ENCODE data around the gene RFLNA.

The RFLNA gene

DNA sequence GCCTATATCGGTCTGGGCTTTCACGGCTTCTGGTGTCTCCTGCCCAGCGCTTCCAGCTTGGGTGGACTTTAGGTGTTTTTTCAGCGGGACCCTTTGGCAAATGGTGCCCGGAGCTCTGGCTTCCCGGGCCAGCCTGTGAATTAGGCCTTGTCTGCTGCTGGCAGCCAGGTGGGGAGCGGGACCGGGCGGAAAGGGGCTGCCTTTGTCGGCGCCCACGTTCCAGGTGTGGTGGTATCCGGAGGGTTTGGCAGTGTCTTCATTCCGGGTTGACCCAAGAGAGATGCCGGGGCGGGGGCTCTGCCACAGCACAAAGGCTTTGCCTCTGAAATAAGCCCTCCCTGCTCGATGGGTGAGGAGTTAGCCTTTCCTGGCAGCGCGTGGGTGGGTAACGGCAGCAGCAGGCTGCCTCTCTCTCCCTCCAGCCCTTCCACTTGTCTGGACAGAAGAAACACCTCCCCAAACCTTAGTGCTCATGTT, 9.5 kb downstream of the RFLNA start:
- no peak for DNase-seq (ENCODE audit: low read depth)

DNA sequence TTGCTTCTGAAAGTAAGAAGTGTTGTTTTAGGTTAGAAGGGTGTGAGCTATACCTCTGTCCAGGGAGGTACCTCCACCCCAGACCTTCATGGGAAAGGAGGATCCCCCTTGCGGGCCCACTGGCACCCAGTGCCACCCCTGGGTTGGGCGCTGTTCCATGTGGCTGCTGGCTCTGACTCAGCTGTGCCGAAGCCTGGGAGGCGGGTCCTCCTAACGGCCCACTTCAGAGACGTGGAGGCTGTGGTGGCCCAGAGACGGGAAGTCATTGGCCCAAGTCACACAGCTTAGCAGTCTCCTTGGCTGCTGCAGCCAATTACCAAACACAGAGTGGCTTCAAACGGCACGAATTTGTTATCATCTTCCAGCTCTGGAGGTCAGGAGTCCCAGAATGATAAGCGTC, 10.2 kb downstream of the RFLNA start:
- DNase-seq (ENCODE audit: low read depth) = no peak

DNA sequence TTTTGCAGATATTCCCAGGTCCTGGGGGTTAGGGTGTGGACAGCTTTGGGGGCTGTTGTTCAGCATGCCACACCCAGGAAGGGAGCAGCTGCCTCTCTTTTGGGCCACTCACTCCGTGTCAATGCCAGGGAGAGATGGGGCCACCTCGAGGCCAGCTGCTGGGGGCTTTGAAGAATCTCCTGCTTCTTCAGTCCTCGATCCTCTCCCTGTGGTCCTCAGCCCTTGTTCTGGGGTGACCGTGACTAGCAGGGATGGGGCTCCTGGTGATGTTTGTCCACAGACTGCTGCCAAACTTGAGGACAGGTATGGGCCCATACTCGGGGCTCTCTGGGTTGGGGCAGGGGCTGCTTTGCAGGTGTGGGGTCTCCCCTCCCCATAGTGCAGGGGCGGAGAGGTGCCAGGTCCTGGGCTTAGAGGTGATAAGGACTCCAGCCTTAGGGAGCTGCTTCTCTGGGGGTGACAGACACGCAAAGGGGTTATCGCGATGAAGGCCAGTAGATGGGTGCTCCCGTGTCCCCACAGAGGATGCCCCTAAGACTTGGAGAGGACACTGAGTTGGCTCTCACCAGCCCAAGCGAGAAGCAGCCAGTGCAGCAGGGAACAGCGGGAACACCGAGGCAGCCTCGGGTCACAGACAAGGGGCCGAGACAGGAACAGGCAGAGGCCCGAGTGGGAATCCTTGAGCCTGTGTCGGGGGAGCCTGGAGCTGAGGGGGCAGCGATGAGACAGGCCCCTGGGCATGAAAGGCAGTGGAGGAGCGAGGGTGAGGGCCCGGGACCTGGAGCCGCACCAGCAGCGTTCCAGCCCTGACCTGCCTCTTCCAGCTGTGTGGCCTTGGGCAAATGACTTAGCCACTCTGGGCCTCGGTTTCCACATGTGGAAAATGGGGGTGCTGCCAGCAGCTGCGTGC, 11.1 kb downstream of the RFLNA start:
- DNase-seq (ENCODE audit: low read depth) = no peak

DNA sequence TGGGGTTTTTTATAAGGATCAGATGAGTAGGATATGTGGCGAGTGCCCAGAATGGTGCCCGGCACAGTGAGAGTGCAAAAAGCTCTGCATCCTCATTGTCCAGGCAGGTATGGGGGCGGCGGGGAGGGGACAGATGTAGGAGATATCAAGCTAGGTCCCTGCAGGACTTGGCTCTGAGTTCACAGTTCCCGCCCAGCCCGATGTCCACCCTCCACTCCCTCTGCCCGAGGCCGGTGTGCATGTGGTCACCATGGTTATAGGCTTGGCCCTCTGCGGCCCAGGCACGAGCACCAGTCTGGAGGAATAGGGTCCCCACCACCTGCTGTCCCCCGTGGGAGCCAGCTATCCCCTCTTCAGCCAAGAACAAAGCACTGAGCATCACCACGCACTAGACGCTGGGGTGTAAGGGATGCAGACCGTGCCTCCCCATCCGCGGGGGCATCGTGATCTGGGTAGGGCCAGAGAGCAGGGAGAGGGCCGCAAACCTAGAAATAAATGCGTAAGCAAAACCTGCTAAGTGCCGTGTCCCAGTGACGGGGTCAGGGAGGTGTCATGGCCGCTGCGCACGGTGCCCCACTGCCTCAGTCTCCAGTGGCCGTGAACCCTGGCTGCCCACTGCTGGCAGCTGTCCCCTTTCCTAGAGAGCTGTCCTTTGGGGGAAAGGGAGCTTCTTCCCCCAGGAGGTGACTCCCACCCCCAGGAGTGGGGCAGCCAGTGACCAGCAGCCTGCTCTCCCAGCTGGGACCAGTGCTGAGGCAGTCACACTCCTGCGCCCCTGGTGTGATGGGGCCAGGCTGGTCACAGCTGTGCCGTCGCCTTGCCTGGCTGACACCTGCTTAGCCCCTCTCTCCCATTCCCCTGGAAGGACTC, 12.0 kb downstream of the RFLNA start:
- no peak for DNase-seq (ENCODE audit: low read depth)

DNA sequence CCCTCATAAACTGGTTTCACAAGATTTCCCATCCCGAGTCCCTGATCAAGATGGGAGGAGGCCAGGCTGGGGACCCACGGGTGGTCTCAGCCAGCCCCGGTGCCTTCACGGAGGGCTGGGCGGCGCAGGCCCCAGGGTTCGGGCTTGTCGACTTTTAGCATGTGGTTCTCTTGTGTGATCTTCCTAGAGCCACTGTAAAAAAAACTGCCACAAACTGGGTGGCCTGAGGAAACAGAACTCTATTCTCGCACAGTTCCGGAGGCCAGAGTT, 12.6 kb downstream of the RFLNA start:
- no peak for DNase-seq (ENCODE audit: low read depth)

DNA sequence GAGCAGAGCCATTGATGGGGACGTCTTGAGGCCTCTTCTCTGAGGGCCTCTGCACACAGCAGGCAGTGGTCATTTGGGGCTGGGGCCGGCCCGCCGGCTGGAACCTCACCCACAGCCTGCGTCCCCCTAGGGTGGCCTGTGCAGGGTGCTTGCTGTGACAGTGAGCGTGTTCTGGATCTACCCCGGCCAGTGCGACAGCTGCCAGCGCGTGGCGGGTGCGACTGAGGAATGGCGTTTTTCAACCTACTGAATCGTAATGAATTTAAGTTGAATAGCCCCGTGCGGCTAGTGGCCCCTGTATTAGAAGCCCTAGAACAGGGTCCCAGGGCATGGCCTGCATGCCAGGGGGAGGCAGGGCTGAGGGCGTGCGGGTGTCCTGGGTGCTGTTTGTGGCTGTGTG, 13.8 kb downstream of the RFLNA start:
- DNase-seq (ENCODE audit: low read depth) = no peak

DNA sequence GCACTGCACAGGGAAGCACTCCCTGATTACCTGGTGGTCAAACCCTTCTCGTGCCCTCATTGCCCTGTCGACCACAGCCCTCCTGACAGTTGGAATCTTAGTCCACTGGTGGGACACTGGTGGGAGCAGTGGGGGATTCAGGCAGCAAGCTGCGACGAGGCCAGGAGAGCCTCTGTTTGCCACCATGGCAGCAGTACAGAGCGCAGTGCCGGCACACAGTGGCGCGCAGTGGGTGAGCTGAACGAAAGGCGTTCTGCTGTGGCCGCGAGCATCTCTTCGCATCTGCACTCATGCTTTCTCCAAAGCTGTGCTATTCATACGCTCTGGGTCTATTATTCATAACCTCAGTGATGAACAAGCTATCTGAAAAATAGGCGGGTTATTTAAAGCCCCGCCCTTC, 14.3 kb downstream of the RFLNA start:
- no peak for DNase-seq (ENCODE audit: low read depth)

DNA sequence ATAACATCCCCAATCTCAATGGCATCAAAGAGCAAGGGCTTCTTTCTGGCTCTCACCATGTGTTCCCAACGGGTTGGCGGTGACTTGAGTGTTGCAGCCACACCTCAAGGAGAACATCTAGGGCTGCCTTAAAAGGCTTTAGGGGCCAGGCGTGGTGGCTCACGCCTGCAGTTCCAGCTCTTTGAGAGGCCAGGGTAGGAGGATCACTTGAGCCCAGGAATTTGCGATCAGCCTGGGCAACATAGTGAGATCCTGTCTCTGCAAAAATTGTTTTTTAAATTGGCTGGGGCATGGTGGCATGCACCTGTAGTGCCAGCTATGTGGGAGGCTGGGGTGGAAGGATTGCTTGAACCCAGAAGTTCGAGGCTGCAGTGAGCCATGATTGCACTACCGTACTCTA, 14.9 kb downstream of the RFLNA start:
- no peak for DNase-seq (ENCODE audit: low read depth)

DNA sequence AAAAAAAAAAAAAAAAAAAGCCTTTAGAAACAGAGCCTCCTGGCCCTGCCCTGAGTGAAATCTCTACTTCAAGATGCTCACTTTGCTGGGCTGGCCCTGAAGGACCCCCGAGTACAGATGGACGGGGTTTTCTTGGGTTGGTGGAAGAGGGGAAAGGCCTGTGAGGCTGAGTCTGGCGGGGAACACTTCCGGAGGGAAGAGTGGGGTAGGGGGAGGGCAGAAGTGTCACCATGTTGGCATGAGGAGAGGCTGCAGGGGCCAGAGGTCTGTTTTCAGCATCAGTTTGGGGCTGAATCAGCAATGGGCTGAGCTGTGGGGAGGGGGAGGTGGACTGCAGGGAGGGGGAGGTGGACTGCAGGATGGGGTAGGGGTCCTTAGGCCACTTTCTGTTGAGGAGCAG, 15.3 kb downstream of the RFLNA start:
- DNase-seq (ENCODE audit: low read depth) = no peak

DNA sequence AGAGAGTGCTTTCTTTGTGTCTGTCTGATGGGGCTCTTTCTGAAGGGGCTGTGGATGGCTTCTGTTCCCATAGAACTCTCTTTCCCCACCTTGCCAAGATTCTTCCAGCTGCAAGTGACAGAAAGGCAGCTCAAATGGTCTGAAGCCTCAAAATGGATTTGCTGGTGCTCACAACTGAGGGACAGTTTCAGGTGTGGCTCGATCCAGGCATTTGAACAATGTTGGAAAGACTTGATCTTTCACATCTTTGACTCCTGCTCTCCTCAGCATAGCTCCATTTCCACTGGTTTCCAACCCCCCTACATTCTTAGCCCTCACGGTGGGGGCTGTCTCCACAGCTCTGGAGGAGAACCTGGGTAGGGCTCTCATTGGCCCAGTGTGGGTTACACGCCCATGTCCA, 15.9 kb downstream of the RFLNA start:
- DNase-seq (ENCODE audit: low read depth) = no peak

DNA sequence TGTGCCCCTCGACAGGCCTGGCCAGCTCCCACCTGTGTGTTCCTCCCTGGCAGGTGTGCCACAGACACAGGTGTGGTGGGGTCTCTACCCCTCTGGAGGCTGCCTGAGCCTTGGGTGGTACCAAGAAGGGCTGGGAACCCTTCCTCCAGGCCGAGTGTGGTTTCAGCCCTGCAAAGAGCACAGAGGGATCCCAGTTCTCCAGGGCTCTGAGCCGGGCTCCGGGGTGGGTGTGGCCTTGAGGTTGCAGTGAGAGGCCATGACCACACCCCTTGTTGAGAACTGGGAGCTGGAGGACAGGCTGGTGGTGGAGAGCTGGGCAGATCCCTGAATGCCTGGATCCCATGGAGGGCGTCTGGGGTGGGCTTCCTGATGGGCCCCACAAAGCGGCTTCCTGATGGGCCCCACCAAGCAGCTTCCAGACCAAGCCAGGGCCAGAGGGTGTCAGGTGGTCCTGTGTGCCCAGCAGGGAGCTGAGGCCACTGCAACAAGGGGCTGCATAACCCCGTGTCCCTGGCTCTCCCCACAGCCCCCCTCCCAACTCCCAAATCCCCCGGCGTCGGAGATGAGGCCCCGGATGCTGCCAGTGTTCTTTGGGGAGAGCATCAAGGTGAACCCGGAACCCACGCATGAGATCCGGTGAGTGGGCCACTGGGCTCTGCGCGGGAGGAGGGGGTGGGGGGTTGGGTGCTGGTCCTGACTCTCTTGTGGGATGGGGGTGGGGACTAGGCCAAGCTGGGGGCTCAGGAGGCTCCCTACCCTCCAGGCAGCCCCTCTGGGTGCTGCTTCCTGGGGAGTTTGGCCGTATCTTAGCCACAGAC, 16.6 kb downstream of the RFLNA start:
- DNase-seq (ENCODE audit: low read depth) = no peak

DNA sequence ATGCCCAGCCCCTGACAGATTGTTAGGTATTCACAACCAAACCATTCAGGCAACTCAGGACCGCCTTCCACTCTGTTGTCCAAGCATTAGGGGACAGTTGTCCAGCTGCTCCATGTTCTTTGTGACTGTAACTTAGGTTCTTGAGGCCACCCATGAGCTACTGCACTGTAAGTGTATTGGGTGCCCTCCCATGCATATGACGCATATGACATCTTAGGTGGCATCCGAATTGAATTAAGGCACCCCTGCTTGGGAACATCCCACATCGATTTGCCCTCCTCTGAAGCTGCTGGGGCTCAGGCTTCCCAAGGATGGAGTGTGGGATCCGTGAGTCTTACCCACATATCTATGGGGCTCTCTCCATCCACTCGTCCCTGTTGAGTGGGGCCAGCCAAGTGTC, 17.7 kb downstream of the RFLNA start:
- DNase-seq (ENCODE audit: low read depth) = no peak

DNA sequence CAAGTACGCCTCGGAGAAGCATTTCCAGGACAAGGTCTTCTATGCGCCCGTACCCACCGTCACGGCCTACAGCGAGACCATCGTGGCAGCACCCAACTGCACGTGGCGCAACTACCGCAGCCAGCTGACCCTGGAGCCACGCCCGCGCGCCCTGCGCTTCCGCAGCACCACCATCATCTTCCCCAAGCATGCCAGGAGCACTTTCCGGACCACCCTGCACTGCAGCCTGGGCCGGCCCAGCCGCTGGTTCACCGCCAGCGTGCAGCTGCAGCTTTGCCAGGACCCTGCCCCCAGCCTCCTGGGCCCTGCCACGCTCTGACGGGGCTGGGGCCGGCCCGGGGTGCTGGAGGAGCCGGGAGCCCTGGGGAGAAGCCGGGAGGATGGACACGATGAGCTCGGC, 19.3 kb downstream of the RFLNA start:
- DNase-seq (ENCODE audit: low read depth) = no peak

DNA sequence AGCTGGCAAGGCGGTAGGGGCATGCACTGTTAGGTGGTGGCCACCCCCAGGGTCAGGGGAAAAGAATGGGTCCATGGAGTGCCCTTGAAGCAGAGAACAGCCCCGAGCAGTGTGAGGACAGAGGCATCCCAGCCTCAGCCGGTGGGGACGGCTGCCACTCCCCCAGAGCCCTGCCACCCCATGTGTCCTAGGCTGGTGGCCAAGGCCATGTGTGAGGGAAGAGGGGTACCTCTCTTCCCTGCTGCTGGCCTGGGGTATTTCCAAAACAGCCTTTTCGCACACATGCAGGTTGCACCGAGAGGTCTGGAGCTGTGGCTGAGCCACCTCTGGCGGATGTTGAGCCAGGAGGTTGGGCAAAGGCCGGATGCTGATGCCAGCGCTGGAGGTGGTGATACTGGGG, 19.9 kb downstream of the RFLNA start:
- DNase-seq (ENCODE audit: low read depth) = no peak

DNA sequence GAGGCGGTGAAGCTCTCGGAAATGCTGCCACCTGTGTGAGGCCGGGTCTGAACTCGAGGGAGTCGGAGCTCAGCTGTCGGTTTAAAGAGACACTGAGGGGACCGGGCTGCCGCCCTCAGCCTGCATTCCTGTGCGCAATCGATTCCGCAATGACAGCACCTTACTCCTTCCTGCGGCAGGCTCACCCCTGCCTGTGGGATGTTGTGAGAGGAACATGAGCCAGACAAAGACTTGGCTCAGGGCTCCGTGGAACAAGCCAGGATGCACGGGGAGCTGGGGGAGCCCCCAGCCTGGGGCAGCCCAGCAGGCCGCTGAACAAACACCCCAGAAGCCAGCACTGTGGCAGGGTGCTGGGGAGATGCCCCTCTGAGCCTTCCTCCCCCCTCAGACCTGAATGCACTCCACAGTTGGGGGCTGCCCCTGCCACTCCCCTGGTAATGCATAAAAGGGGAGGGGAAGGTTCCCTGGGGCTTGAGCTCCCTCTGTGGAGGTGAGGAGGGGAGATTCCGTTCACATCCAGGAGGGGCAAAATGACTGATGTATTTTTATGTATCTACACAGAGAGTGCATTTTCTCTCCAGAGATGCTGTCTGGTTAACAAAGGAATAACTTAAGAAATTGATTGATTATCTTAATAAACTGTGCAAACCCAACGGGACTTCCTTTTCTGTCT, 20.6 kb downstream of the RFLNA start:
- DNase-seq (ENCODE audit: low read depth) = no peak

DNA sequence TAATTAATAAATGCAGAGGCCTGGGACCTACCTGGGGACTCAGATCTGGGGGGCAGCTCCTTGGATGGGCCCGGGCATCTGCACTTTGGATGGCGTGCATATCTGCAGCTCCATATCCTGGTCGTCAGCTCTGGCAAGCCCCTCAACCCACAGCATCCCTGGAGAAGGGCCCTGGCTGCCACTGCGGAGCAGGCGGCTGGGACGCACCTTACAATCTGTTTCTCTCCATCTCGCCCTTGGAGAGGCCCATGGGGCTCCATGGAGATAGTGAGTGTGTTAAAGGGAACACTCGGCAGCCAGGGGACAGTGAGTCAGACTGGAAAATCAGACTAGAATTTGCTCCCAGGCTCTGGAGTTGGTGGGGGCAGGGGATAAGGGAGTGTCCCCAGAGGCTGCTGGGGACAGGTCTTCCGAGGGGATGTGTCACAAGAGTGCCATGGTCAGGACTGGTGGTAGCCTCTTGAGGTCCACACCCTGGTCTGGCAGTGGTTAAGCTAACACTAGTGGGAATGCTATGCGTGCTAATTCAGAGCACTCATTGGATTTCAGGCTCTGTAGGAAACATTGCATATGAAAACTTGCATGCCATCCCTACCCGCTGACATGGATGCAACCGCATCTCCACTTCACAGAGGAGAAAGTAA, 21.5 kb downstream of the RFLNA start:
- no peak for DNase-seq (ENCODE audit: low read depth)

DNA sequence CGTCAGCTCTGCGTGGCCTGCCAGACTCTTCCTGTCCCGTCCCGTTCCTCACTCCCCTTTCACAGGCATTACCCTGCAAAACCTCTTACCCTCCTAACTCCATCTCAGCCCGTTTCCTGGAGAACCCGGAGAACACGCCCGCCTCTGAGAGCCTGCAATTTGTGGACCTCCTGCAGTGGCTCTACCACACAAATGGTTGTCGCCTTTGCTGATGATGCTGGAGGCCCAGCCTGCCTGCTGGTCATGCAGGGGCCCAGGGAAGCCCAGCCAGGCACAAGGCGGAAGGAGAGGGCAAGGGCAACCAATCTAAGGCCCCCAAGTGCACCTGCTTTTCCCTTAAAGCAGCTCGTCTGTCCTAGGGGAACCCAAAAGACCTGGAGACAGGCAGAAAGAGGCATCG, 22.5 kb downstream of the RFLNA start:
- DNase-seq (ENCODE audit: low read depth) = no peak

DNA sequence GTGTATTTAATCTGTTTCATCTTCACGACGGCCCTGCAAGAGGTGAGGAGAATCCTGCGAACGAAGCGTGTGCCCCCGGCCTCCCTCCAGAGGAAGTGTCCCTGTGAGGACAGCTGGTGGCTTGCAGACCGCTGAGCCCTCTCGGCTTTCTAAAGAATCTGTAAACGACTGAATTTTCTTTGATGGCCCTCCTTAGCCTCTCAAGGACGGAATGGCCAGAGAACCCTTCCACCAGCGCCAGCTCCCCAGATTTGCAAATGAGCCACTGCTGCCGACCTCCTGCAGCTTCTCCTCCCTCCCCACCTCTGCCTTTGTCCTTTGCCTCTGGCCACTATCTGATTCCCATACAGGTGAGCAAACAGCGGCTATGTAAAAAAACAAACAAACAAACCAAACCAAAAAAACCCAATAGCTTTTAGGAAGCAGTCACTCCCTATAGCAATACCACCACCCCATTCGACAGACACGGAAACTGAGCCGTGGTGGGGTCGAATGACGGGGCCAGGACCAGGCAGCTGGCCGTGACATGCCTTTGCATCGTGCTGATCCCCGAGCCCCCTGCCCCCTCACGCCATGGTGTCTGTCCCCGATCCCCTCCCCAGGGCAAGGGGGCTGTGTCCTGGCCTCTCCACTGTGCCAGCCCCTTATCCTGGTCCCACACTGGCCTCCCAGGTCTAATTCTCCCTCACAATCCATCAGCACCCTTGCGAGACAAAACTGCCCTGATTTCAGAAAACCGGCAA, 23.6 kb downstream of the RFLNA start:
- no peak for DNase-seq (ENCODE audit: low read depth)

DNA sequence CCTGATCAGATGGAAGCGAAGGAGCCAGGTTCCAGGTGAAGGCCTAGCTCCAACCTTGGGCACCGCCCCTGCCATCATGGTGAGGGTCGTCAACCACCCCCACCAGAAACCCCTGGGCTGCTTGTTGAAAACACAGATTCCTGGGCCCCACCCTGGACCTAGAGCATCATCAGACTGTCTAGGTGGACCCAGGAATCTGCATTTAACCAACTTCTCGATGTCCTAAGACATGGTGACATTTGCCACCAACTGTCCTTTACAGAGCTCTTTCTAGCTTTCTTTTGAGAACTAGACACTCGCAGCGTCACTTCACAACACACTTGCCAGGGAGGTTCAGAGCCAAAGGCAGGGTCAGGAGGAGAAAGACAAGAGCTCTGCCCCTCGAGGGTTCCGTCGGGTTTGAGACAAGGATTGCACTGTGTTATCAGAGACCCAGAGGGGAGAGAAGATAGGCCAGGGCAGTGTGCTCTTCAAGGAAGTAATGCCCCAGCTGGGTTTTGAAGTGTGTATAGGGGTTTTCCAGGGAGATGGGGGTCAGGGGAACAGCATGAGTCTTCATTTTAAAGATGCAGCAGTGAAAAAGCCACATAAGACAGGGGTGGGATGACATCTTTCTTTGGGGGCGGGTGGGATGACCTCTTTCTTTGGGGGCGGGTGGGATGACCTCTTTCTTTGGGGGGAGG, 24.6 kb downstream of the RFLNA start:
- DNase-seq (ENCODE audit: low read depth) = no peak

DNA sequence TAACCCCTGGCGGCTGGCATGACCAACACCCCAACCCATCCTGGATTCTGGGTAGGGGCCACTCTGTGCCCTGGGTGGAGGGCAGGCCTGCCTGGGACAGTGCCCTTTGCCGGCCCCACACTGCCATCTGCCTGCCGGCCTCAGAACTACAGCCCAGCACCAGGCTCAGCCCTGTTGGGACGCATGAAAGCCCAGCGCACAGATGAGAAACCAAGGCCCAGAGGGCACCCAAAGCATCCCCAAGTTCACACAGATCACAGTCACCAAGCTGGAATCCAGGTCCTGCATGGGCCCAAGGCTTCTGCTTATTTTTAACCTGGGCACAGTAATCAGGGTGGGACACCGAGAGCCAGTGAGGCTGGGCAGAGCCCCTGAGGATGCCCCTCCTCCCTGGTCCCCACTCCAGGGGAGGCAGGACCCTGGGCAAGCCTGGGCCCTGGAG, 26.2 kb downstream of the RFLNA start:
- peak; percentile 54 for DNase-seq (ENCODE audit: low read depth)

All from activated T-cell treated with anti-CD3 and anti-CD28 coated beads for 24 hours (primary cell).